Osteoblast (primary cell): ENCODE results near the gene EGFL8. TPM values are rescaled to one million over a fixed set of nuclear protein-coding genes. Genes with fewer than 3 reads are reported as not detected.

Source experiments
- DNase-seq: peaks from one replicate; pipeline ENCODE4 v3.0.0; 2011; ENCODE audit warnings: low spot score, mixed read lengths; ENCODE audit not compliant: insufficient read length; ENCODE audit errors: missing footprints
- H2AFZ ChIP-seq: 2 replicates; pipeline ENCODE4 v1.6.0; 2011; ENCODE audit warnings: mild to moderate bottlenecking, low read length
- H3K27ac ChIP-seq: 2 replicates; pipeline ENCODE4 v1.5.1; 2011; ENCODE audit warnings: mild to moderate bottlenecking, low read depth, low read length, moderate library complexity
- H3K27me3 ChIP-seq: 2 replicates; pipeline ENCODE4 v1.6.0; 2012; ENCODE audit warnings: mild to moderate bottlenecking, control low read depth, inconsistent platforms, low read length, moderate library complexity; ENCODE audit not compliant: insufficient read depth
- H3K36me3 ChIP-seq: 2 replicates; pipeline ENCODE4 v1.5.1; 2011; ENCODE audit warnings: mild to moderate bottlenecking, low read length, control low read depth, moderate library complexity; ENCODE audit not compliant: insufficient read depth
- H3K4me1 ChIP-seq: 2 replicates; pipeline ENCODE4 v1.5.1; 2011; ENCODE audit warnings: mild to moderate bottlenecking, low read length, control low read depth, moderate library complexity; ENCODE audit not compliant: insufficient read depth
- H3K4me2 ChIP-seq: 2 replicates; pipeline ENCODE4 v1.6.0; 2011; ENCODE audit warnings: mild to moderate bottlenecking, low read length; ENCODE audit not compliant: insufficient read depth
- H3K4me3 ChIP-seq: fragments of 200-600 bp; sonication (generic); 3 replicates; pipeline ENCODE4 v1.5.1; 2012; ENCODE audit warnings: mild to moderate bottlenecking, low read length, inconsistent platforms; ENCODE audit not compliant: insufficient read depth
- H3K79me2 ChIP-seq: 2 replicates; pipeline ENCODE4 v1.6.0; 2012; ENCODE audit warnings: mild to moderate bottlenecking, low read length, control low read depth, inconsistent platforms; ENCODE audit not compliant: insufficient read depth
- H3K9me3 ChIP-seq: 2 replicates; pipeline ENCODE4 v1.5.1; 2011; ENCODE audit warnings: low read depth, low read length, control low read depth
- H4K20me1 ChIP-seq: 2 replicates; pipeline ENCODE4 v1.6.0; 2012; ENCODE audit warnings: mild to moderate bottlenecking, low read length, control low read depth; ENCODE audit not compliant: insufficient read depth
- total RNA-seq: library from RNA; depleted of rRNA; stranded (reverse); fragments of >200 nt; gene quantifications from 2 replicates; pipeline ENCODE4 v1.2.3, GENCODE V29; 2012
- TF ChIP-seq, protein P1 (sequence below): IDR thresholded peaks from 2 replicates; pipeline ENCODE4 v1.5.1; 2011; ENCODE audit warnings: mild to moderate bottlenecking, low read depth, low read length, moderate library complexity; ENCODE audit errors: extremely low read depth

The EGFL8 gene
- total RNA-seq, 1 donor: 0.36 TPM

DNA sequence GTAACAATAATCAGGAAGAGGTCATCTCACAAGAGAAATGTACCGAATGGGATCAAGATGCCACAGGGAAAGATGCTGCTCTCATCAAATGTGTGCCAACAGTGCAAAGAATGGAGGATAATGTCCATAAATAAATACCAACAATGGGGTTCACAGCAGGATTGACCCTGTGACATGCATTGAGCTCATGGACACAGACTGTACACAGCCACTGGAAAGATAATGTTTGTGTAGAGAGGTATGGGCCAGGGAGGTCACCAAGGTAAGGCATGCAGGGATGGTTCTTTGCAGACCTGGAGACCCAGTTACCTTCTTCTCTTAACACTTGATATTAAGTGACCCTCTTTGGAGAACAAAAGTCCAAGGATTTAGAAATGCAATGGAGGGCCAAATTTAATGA, 10.0 kb downstream of the EGFL8 start:
- Histone ChIP-seq H3K27me3 (no peaks in the 10 kb centered on the region), H3K4me3 (peak overlapping the region; percentile 86), H3K36me3 (peaks cover 16% of the 10 kb centered on the region), H3K79me2 (peaks cover 49% of the 10 kb centered on the region), H2AFZ (no peak overlapping the region), H4K20me1 (peaks cover 2% of the 10 kb centered on the region), H3K4me1 (peaks cover 35% of the 10 kb centered on the region), H3K9me3 (no peaks in the 10 kb centered on the region), H3K4me2 (peak overlapping the region; percentile 99), H3K27ac (no peak overlapping the region)
- TF ChIP-seq, protein P1, sequence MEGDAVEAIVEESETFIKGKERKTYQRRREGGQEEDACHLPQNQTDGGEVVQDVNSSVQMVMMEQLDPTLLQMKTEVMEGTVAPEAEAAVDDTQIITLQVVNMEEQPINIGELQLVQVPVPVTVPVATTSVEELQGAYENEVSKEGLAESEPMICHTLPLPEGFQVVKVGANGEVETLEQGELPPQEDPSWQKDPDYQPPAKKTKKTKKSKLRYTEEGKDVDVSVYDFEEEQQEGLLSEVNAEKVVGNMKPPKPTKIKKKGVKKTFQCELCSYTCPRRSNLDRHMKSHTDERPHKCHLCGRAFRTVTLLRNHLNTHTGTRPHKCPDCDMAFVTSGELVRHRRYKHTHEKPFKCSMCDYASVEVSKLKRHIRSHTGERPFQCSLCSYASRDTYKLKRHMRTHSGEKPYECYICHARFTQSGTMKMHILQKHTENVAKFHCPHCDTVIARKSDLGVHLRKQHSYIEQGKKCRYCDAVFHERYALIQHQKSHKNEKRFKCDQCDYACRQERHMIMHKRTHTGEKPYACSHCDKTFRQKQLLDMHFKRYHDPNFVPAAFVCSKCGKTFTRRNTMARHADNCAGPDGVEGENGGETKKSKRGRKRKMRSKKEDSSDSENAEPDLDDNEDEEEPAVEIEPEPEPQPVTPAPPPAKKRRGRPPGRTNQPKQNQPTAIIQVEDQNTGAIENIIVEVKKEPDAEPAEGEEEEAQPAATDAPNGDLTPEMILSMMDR: no peak
- no peak for DNase-seq

DNA sequence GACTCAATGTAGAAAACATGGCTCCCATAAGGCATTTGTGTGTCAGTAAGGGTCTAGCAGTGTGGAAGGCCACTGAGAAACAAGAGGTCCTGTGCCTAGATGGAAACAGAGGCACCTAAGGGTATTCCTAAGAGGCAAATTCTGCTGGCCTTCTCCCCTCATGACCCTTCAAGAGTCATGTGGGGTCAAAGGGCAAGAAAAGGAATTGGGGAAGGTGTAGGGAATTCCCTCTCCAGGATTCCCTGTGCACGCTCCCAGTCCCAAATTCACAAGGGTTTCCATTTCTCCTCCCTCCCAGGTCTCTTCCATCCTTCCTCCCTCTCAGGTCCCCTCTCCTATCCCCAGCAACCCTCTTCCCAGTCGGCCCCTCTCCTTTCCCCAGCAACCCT, 10.9 kb downstream of the EGFL8 start:
- no peaks in the 10 kb centered on the region for H3K27me3 ChIP-seq
- peaks cover 2% of the 10 kb centered on the region for H4K20me1 ChIP-seq
- H3K36me3 ChIP-seq: peaks cover 13% of the 10 kb centered on the region
- peak overlapping the region; percentile 54 for H2AFZ ChIP-seq
- no peaks in the 10 kb centered on the region for H3K9me3 ChIP-seq
- peak; percentile 56 for DNase-seq
- H3K4me3 ChIP-seq: peak overlapping the region; percentile 86
- H3K4me1 ChIP-seq: peaks cover 35% of the 10 kb centered on the region
- H3K4me2 ChIP-seq: peak overlapping the region; percentile 99
- TF ChIP-seq, protein P1: no peak
- peak overlapping the region; percentile 64 for H3K27ac ChIP-seq
- peaks cover 50% of the 10 kb centered on the region for H3K79me2 ChIP-seq

DNA sequence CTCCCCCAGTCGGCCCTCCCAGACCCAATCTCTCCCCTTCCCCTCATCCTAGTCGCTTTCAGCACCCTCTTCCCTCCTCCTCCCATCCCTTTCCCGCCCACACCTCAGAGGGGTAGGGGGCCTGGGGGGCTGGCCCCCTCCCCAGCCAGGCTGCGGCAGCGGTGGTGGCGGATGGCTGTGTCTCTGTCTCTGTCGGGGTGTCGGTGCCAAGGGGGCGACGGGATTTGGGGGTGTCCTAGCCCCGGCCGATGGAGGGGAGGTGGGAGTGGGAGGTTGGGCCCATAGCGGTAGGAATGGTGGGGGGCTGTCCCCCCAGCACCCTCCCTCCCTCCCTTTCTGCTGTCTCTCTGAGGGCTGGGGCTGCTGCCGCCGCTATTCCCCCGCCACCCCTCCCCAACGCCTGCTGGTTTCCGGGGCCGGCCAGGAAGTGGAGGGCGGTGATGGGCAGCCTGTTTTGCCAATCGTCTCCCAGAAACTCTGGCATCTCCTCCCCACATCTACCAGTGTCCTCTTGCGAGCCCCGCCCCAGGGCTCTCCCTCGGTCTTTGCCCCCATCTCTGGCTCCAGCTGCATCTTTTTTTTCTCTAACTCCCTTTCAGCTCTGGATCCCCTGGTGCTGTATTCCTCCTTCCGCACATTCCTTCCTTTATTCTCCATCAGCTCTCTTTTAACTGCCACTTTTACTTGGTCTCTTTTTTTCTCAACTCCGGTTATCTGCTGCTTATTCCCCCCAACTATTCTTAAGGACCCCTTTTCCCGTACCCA, 11.5 kb downstream of the EGFL8 start, which contains the start of gene AGPAT1:
Gene AGPAT1, minus strand, starts transcription at position 374 of the 765 bp plus-strand sequence. CDS start 4,588 bp downstream, outside the sequence.
- peak; percentile 99 for DNase-seq
- H3K9me3 ChIP-seq: no peaks in the 10 kb centered on the region
- H3K36me3 ChIP-seq: peaks cover 13% of the 10 kb centered on the region
- peak within 1 kb of the TSS; percentile 93 for H3K27ac ChIP-seq
- H3K79me2 ChIP-seq: peaks cover 50% of the 10 kb centered on the region
- peak within 1 kb of the TSS; percentile 99 for H3K4me2 ChIP-seq
- peak within 1 kb of the TSS; percentile 93 for H2AFZ ChIP-seq
- H3K4me3 ChIP-seq: peak within 1 kb of the TSS; percentile 86
- TF ChIP-seq, protein P1: no peak
- peaks cover 35% of the 10 kb centered on the region for H3K4me1 ChIP-seq
- no peaks in the 10 kb centered on the region for H3K27me3 ChIP-seq
- peaks cover 2% of the 10 kb centered on the region for H4K20me1 ChIP-seq

DNA sequence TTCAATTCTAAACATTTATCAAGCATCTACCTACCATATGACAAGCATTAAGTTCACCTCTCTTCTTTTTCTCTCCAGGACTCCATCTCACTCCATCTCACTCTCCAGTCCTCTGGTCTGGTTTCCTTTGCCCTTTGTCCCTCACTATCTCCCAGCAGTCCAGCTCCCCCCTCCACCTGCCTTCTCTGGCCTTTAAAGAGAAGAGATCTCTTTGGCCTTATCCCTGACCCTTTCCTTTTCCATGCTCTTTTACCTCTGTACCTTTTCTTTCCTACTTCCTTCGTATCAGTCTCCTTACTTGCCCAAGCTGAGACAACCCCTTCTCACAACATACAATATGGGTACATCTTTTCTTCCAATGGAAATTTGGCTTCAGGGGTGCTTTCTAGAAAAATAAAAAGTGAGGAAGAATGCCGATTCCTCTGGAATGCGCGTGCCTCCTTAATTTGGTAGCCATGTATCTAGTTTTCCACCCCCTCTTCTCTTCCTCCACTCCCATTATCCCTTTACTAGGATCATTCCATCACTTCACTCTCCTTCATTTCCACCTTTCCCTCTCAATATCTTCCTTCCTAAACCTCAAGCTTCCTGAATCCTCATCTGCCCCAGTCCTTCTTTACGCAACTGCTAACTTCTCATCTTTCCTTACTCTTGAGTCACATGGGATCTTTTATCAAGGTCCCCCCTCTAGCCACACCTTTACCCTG, 12.2 kb downstream of the EGFL8 start:
- TF ChIP-seq, protein P1: no peak
- Histone ChIP-seq H3K27ac (peak overlapping the region; percentile 93), H3K4me1 (peaks cover 35% of the 10 kb centered on the region), H2AFZ (peak overlapping the region; percentile 93), H3K9me3 (no peaks in the 10 kb centered on the region), H3K79me2 (peaks cover 47% of the 10 kb centered on the region), H3K36me3 (peaks cover 13% of the 10 kb centered on the region), H4K20me1 (no peaks in the 10 kb centered on the region), H3K4me3 (peak overlapping the region; percentile 86), H3K4me2 (peak overlapping the region; percentile 99), H3K27me3 (no peaks in the 10 kb centered on the region)
- DNase-seq: peak; percentile 73
